Pancreas (tissue), 10 donors: ENCODE measurements around the gene HS3ST3A1. TPM values are rescaled to one million over a fixed set of nuclear protein-coding genes. Genes with fewer than 3 reads are reported as not detected.
A peak's percentile ranks its signal among the peaks of the same experiment; 100 is the strongest.

Source experiments
- ATAC-seq, 4 donors: fragments of 200-7000 bp; cut with Tn5 transposase; one replicate each; pipeline versions ENCODE4 v1.8.0 to v1.9.1; 2020; ENCODE audit warnings: mild to moderate bottlenecking in 4 of 4, moderate library complexity in 4 of 4
- DNase-seq, 6 donors: peaks; one replicate each; pipeline ENCODE4 v3.0.0-alpha.2; 2020
- FAIRE-seq: peaks from 2 replicates; lab custom pipeline; 2012; peaks lifted over from hg19 to GRCh38; lab: Jason Lieb, UNC
- H3K27ac ChIP-seq, 4 donors: fragments of 200-600 bp; sonication (generic); 1 replicate in 3 of 4; 2 replicates in 1 of 4; pipeline versions ENCODE4 v1.5.0 to v1.8.0; 2020
- H3K27me3 ChIP-seq, 4 donors: fragments of 200-600 bp; one replicate each; pipeline ENCODE4 v1.8.0; 2021
- H3K36me3 ChIP-seq, 3 donors: fragments of 200-600 bp; sonication (generic) in 1 of 3; one replicate each; pipeline versions ENCODE4 v1.5.0 to v1.8.0; 2020 to 2021
- H3K4me1 ChIP-seq, 3 donors: fragments of 200-600 bp; one replicate each; pipeline ENCODE4 v1.8.0; 2021
- H3K4me3 ChIP-seq, 4 donors: fragments of 200-600 bp; sonication (generic) in 2 of 4; one replicate each; pipeline versions ENCODE4 v1.5.0 to v1.8.0; 2020 to 2021
- H3K9me3 ChIP-seq, 4 donors: fragments of 200-600 bp; one replicate each; pipeline ENCODE4 v1.8.0; 2021
- WGBS, 2 donors: extraction: QIAGEN DNeasy Blood & Tissue Kit; methylation state at CpG; one replicate each; pipeline ENCODE4 v1.1.7; 2013; 5-methylcytosine and 5-hydroxymethylcytosine counted together
- intact Hi-C, 3 donors: fragments of 100-400 bp; cut with DNase I; formaldehyde crosslinking; loops; one replicate each; pipeline versions ENCODE4 v1.11.1 to v1.14.2; 2022
- polyA plus RNA-seq, 2 donors: library from polyadenylated mRNA; stranded (reverse); fragments of 200-250 nt; gene quantifications; one replicate each; pipeline ENCODE4 v1.2.3, GENCODE V29; 2013
- total RNA-seq, 6 donors: library from RNA; stranded (reverse); fragmentation: NEBNext Ultra II Directional in 4 of 6; extraction: Animal tissue kit (Norgen Biotek cat#: 25700) in 4 of 6; gene quantifications; one replicate each; pipeline versions ENCODE4 v1.2.1 to v1.2.4, GENCODE V29; 2021 to 2023
- TF ChIP-seq, protein P1 (sequence below), 4 donors: fragments of 200-600 bp; sonication (generic) in 3 of 4; IDR thresholded peaks; one replicate each; pipeline versions ENCODE4 v1.5.0 to v1.8.0; 2021; ENCODE audit warnings: antibody characterized with exemption in 4 of 4
- donor health status: healthy with polysubstance abuse.
- donor health status: DM: no; HTN: no; CAD: no; lungs with moderate emphysema.
- donor health status: DM: no; HTN: no; CAD: no.
- donor health status: control.
- donor health status: control.
- donor health status: Bipolar disorder and iron deficiency.
- donor health status: DM: yes; HTN: yes; CAD: no.
- donor health status: DM: no; HTN: no; CAD: no.
- donor health status: DM: no; HTN: no; CAD: no.
- donor health status: DM: yes; HTN: yes; CAD: no.

The HS3ST3A1 gene
- total and polyA plus RNA-seq, 8 donors: 0.05 to 1.1 (median 0.15) TPM; not detected in 3

GRCh38 chr17:13544292-13544691 is 57.4 kb downstream of the HS3ST3A1 start:
- Histone ChIP-seq H3K4me3 (no peak overlapping the region), H3K9me3 (no peaks in the 10 kb centered on the region), H3K36me3 (no peaks in the 10 kb centered on the region), H3K4me1 (no peaks in the 10 kb centered on the region), H3K27ac (no peak overlapping the region), H3K27me3 (no peaks in the 10 kb centered on the region)
- no peak for DNase-seq
- intact Hi-C loops: no loop called here
- FAIRE-seq: no peak
- TF ChIP-seq, protein P1, sequence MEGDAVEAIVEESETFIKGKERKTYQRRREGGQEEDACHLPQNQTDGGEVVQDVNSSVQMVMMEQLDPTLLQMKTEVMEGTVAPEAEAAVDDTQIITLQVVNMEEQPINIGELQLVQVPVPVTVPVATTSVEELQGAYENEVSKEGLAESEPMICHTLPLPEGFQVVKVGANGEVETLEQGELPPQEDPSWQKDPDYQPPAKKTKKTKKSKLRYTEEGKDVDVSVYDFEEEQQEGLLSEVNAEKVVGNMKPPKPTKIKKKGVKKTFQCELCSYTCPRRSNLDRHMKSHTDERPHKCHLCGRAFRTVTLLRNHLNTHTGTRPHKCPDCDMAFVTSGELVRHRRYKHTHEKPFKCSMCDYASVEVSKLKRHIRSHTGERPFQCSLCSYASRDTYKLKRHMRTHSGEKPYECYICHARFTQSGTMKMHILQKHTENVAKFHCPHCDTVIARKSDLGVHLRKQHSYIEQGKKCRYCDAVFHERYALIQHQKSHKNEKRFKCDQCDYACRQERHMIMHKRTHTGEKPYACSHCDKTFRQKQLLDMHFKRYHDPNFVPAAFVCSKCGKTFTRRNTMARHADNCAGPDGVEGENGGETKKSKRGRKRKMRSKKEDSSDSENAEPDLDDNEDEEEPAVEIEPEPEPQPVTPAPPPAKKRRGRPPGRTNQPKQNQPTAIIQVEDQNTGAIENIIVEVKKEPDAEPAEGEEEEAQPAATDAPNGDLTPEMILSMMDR (IDR thresholded peaks at IDR 0.05): no peak
- ATAC-seq: peak in 1 of 4 donors; percentile 43
- WGBS, 2 donors: 52 to 57% methylated on average over 7 of the region's 7 CpGs

DNA sequence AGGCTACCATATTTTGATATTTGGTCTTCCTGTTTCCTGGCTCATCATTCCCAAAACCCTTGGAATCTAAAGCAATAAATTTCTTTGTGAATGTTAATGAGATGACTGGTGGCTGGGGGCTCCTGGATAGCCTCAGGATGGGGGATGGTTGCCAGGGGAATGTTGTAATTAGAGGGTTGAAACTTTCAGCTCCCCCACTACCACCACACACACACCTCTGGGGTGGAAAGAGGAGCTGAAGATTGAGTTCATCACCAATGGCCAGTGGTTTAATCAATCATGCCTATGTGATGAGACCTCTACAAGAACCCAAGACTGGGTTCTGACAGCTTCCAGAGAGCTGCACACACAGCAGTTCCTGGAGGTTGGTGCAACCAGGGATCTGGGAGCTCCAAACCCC is 59.1 kb downstream of the HS3ST3A1 start:
- Histone ChIP-seq H3K36me3 (no peaks in the 10 kb centered on the region), H3K27me3 (no peaks in the 10 kb centered on the region), H3K9me3 (no peaks in the 10 kb centered on the region), H3K4me3 (no peak overlapping the region), H3K27ac (no peak overlapping the region), H3K4me1 (no peaks in the 10 kb centered on the region)
- FAIRE-seq (no peak), ATAC-seq (no peak), DNase-seq (no peak)
- TF ChIP-seq, protein P1 (IDR thresholded peaks at IDR 0.05): no peak
- intact Hi-C loops: no loop called here

DNA sequence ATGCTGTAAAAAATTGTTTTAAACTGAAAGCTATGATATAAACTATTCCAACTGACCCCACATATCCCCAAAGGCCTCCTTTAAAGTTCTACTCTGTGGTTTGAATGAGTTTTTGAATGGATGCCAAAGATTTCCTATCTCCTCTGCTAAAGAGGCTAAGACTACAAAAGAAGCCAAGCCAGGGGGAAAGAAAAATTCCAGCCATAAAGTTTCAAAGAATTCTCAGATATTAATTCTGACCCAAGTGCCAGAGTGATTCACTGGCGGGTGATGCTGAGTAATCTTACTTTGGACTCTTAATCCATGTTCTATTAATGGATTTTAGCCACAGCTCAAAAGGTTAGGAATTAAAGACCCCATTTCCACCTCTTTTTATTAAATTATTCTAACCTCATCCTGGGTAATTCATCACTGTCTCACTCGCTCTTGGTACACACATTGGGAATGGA is 60.7 kb downstream of the HS3ST3A1 start:
- DNase-seq: no peak
- TF ChIP-seq, protein P1 (IDR thresholded peaks at IDR 0.05): no peak
- Histone ChIP-seq H3K4me1 (no peaks in the 10 kb centered on the region), H3K4me3 (no peak overlapping the region), H3K9me3 (no peaks in the 10 kb centered on the region), H3K27ac (no peak overlapping the region), H3K36me3 (no peaks in the 10 kb centered on the region), H3K27me3 (no peaks in the 10 kb centered on the region)
- peak in 2 of 4 donors; percentile 44 to 68 for ATAC-seq
- FAIRE-seq: no peak
- intact Hi-C loops: no loop called here
- whole genome bisulfite sequencing, 2 donors: 67 to 76% methylated on average over 2 of the region's 2 CpGs

GRCh38 chr17:13540546-13540945 is 61.2 kb downstream of the HS3ST3A1 start:
- DNase-seq (no peak), FAIRE-seq (no peak), ATAC-seq (no peak)
- Histone ChIP-seq H3K4me3 (no peak overlapping the region), H3K36me3 (no peaks in the 10 kb centered on the region), H3K27ac (no peak overlapping the region), H3K4me1 (no peaks in the 10 kb centered on the region), H3K27me3 (no peaks in the 10 kb centered on the region), H3K9me3 (no peaks in the 10 kb centered on the region)
- TF ChIP-seq, protein P1 (IDR thresholded peaks at IDR 0.05): no peak
- intact Hi-C loops: no loop called here
- WGBS, 2 donors: 59 to 60% methylated on average over 2 of the region's 2 CpGs

DNA sequence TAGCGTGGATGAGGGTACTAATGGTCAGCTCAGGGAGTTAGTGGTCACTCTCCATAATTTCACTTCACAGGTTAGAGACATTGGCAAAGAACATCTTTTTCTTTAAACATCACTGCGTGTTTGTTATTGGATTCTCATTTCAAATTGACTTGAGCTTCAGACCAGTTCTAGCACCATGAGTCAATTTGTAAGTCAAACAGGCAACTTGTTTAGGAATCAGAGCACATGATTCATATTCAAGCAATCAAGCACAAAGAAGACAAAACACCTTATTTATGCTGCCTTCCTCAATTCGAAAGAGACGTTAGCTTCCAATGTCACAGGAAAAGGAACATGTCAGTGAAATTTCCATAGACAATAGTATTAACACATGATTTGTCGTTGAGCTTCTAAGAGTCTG is 62.3 kb downstream of the HS3ST3A1 start:
- FAIRE-seq (no peak), DNase-seq (no peak), ATAC-seq (no peak)
- H3K4me1 ChIP-seq: no peaks in the 10 kb centered on the region
- no peaks in the 10 kb centered on the region for H3K36me3 ChIP-seq
- H3K4me3 ChIP-seq: no peak overlapping the region
- TF ChIP-seq, protein P1 (IDR thresholded peaks at IDR 0.05): no peak
- WGBS, 2 donors: 69 to 86% methylated on average over 5 of the region's 5 CpGs
- no peak overlapping the region for H3K27ac ChIP-seq
- no peaks in the 10 kb centered on the region for H3K9me3 ChIP-seq
- intact Hi-C loops: no loop called here
- H3K27me3 ChIP-seq: no peaks in the 10 kb centered on the region
